SK-N-SH (cell line): ENCODE results near the gene LRRC15. TPM values are rescaled to one million over a fixed set of nuclear protein-coding genes. Genes with fewer than 3 reads are reported as not detected.

ENCODE experiments used
- CTCF ChIA-PET: fragments of 300-600, 350-600 bp; formaldehyde crosslinking; extraction: SDS; loops from one replicate; lab custom pipeline; 2021; lab: Yijun Ruan, JAX
- POLR2A ChIA-PET: fragments of 350-600 bp; sonication (Branson Sonifier 250); formaldehyde crosslinking; extraction: SDS; loops from one replicate; lab custom pipeline; 2020; ENCODE audit warnings: antibody characterized with exemption, inconsistent platforms; lab: Yijun Ruan, JAX
- DNase-seq: peaks from one replicate; pipeline ENCODE4 v3.0.0; 2012
- H2AFZ ChIP-seq: fragments of 200-600 bp; sonication (generic); 2 replicates; pipeline ENCODE4 v1.8.1; 2016; ENCODE audit warnings: antibody characterized with exemption, mild to moderate bottlenecking, low read depth
- H3F3A ChIP-seq: fragments of 200-600 bp; sonication (generic); replicated peaks from 2 replicates; pipeline ENCODE3; 2016; ENCODE audit warnings: antibody characterized with exemption, mild to moderate bottlenecking; ENCODE audit not compliant: insufficient read depth
- H3K27ac ChIP-seq, 2 experiments: fragments of 200-500 bp in 1 of 2; fragments of 200-600 bp in 1 of 2; sonication (Bioruptor generic) in 1 of 2; sonication (generic), shearing (Covaris generic) in 1 of 2; 2 replicates each; pipeline versions ENCODE4 v1.5.1 to v1.6.1; 2014 to 2016; ENCODE audit warnings: low read depth in 2 of 2, inconsistent platforms in 1 of 2, low read length in 1 of 2, mild to moderate bottlenecking in 1 of 2, mixed read lengths in 1 of 2
- H3K27me3 ChIP-seq: fragments of 200-600 bp; sonication (generic), shearing (Covaris generic); 2 replicates; pipeline ENCODE4 v1.6.1; 2016; ENCODE audit warnings: mixed run types; ENCODE audit not compliant: insufficient read depth
- H3K36me3 ChIP-seq, 2 experiments: fragments of 200-500 bp in 1 of 2; fragments of 200-600 bp in 1 of 2; sonication (Bioruptor generic) in 1 of 2; sonication (generic) in 1 of 2; replicated peaks in 1 of 2; 2 replicates each; pipeline versions ENCODE3 to v1.5.1; 2014 to 2016; ENCODE audit warnings: low read length in 1 of 2, mild to moderate bottlenecking in 1 of 2; ENCODE audit not compliant: insufficient read depth in 2 of 2, control insufficient read depth in 1 of 2
- H3K4me1 ChIP-seq, 2 experiments: fragments of 200-500 bp in 1 of 2; fragments of 200-600 bp in 1 of 2; sonication (Bioruptor generic) in 1 of 2; sonication (generic), shearing (Covaris generic) in 1 of 2; 2 replicates each; pipeline versions ENCODE4 v1.5.1 to v1.6.1; 2014 to 2016; ENCODE audit warnings: low read depth in 1 of 2, low read length in 1 of 2, mixed run types in 1 of 2; ENCODE audit not compliant: insufficient read depth in 2 of 2, control insufficient read depth in 1 of 2
- H3K4me2 ChIP-seq: fragments of 200-600 bp; sonication (generic), shearing (Covaris generic); 2 replicates; pipeline ENCODE4 v1.6.1; 2017; ENCODE audit warnings: mixed run types
- H3K4me3 ChIP-seq, 2 experiments: fragments of 200-500 bp in 1 of 2; fragments of 200-600 bp in 1 of 2; sonication (Bioruptor generic) in 1 of 2; sonication (generic), shearing (Covaris generic) in 1 of 2; 2 replicates each; pipeline versions ENCODE4 v1.5.1 to v1.8.1; 2014 to 2016; ENCODE audit warnings: low read depth in 2 of 2, inconsistent platforms in 1 of 2, low read length in 1 of 2, mild to moderate bottlenecking in 1 of 2, mixed read lengths in 1 of 2, moderate library complexity in 1 of 2
- H3K79me2 ChIP-seq: fragments of 200-600 bp; sonication (generic); 2 replicates; pipeline ENCODE4 v1.8.1; 2017; ENCODE audit warnings: mild to moderate bottlenecking; ENCODE audit not compliant: insufficient read depth
- H3K9ac ChIP-seq: fragments of 200-600 bp; sonication (generic); 2 replicates; pipeline ENCODE4 v1.6.1; 2017; ENCODE audit warnings: mixed run types
- H3K9me2 ChIP-seq: fragments of 200-600 bp; sonication (generic); 2 replicates; pipeline ENCODE4 v1.6.1; 2017; ENCODE audit warnings: mixed run types
- H3K9me3 ChIP-seq: fragments of 200-600 bp; sonication (generic); 2 replicates; pipeline ENCODE4 v1.6.1; 2017; ENCODE audit warnings: mixed run types, mild to moderate bottlenecking, moderate library complexity
- H4K20me1 ChIP-seq: fragments of 200-600 bp; sonication (generic); 2 replicates; pipeline ENCODE4 v1.6.1; 2017; ENCODE audit warnings: mild to moderate bottlenecking, mixed run types; ENCODE audit not compliant: insufficient read depth
- CHD2 ChIP-seq: fragments of 150-350 bp; IDR thresholded peaks from 2 replicates; pipeline ENCODE4 v1.6.1; 2018; ENCODE audit warnings: low read length; ENCODE audit not compliant: partially characterized antibody
- ELF1 ChIP-seq: IDR thresholded peaks from 2 replicates; pipeline ENCODE4 v1.4.0; 2012
- EZH2phosphoT487 ChIP-seq: fragments of 200-600 bp; sonication (generic); IDR thresholded peaks from 2 replicates; pipeline ENCODE4 v1.6.1; 2017; ENCODE audit warnings: low read depth, mixed run types, mild to moderate bottlenecking, antibody characterized with exemption, moderate library complexity, borderline replicate concordance
- FOXM1 ChIP-seq: IDR thresholded peaks from 2 replicates; pipeline ENCODE4 v1.4.0; 2012; ENCODE audit warnings: low read depth, mild to moderate bottlenecking
- JUND ChIP-seq: IDR thresholded peaks from 2 replicates; pipeline ENCODE4 v1.4.0; 2012
- MEF2A ChIP-seq: IDR thresholded peaks from 2 replicates; pipeline ENCODE4 v1.4.0; 2012; ENCODE audit warnings: low read depth, borderline replicate concordance
- NFIC ChIP-seq: IDR thresholded peaks from 2 replicates; pipeline ENCODE4 v1.4.0; 2012; ENCODE audit warnings: borderline replicate concordance
- NRF1 ChIP-seq: IDR thresholded peaks from 2 replicates; pipeline ENCODE4 v1.6.1; 2012; ENCODE audit warnings: low read depth, mild to moderate bottlenecking, low read length
- POLR2AphosphoS5 ChIP-seq: IDR thresholded peaks from 2 replicates; pipeline ENCODE4 v1.6.1; 2012; ENCODE audit warnings: low read depth, low read length
- RAD21 ChIP-seq: IDR thresholded peaks from 2 replicates; pipeline ENCODE4 v1.6.1; 2012; ENCODE audit warnings: mild to moderate bottlenecking, low read length
- RCOR1 ChIP-seq: fragments of 150-350 bp; IDR thresholded peaks from 2 replicates; pipeline ENCODE4 v1.6.1; 2017; ENCODE audit warnings: antibody characterized with exemption, low read length
- REST ChIP-seq: IDR thresholded peaks from 2 replicates; pipeline ENCODE4 v1.6.1; 2012; ENCODE audit warnings: mild to moderate bottlenecking, low read depth, low read length, moderate library complexity
- RFX5 ChIP-seq: IDR thresholded peaks from 2 replicates; pipeline ENCODE4 v1.6.1; 2012; ENCODE audit warnings: mild to moderate bottlenecking, improper control_type of control experiment, low read length
- RXRA ChIP-seq: IDR thresholded peaks from 2 replicates; pipeline ENCODE4 v1.4.0; 2012; ENCODE audit warnings: low read depth, mild to moderate bottlenecking, borderline replicate concordance
- TAF1 ChIP-seq: IDR thresholded peaks from 2 replicates; pipeline ENCODE4 v1.6.1; 2012; ENCODE audit warnings: low read depth, mild to moderate bottlenecking, low read length, moderate library complexity, borderline replicate concordance
- TCF12 ChIP-seq: IDR thresholded peaks from 2 replicates; pipeline ENCODE4 v1.4.0; 2012
- WGBS: methylation state at CpG from one replicate; pipeline ENCODE4 v1.1.6; 2017; ENCODE audit warnings: low lambda C conversion rate; 5-methylcytosine and 5-hydroxymethylcytosine counted together
- polyA plus RNA-seq, 3 experiments: library from polyadenylated mRNA; depleted of rRNA; stranded (reverse); fragments of >200 nt; gene quantifications; 2 replicates each; pipeline ENCODE4 v1.2.3, GENCODE V29; 2012
- TF ChIP-seq, protein P1 (sequence below): IDR thresholded peaks from 2 replicates; pipeline ENCODE4 v1.4.0; 2012; ENCODE audit warnings: low read depth

LRRC15 gene
- polyA plus RNA-seq, 1 of the 3 experiments (the other 2 are of a cell fraction): 0.02 TPM

- H3F3A ChIP-seq: peaks cover 6% of the 10 kb centered on the region
- H3K9ac ChIP-seq: no peak within 1 kb of the TSS
- H3K4me3 ChIP-seq: no peak within 1 kb of the TSS
- H4K20me1 ChIP-seq: no peaks in the 10 kb centered on the region
- no peaks in the 10 kb centered on the region for H3K36me3 ChIP-seq
- no peaks in the 10 kb centered on the region for H3K27me3 ChIP-seq
- TF ChIP-seq RAD21: no peak
- no peak for TF ChIP-seq MEF2A
- no peak for TF ChIP-seq EZH2phosphoT487
- no peak for TF ChIP-seq RXRA
- no peak for TF ChIP-seq POLR2AphosphoS5
- no peak for TF ChIP-seq RFX5
- no peak for TF ChIP-seq TAF1
- no peak for TF ChIP-seq TCF12
- TF ChIP-seq RCOR1: no peak
- TF ChIP-seq REST: no peak
- no peak for TF ChIP-seq NFIC
- TF ChIP-seq JUND: no peak
- no peak for TF ChIP-seq CHD2
- no peak for TF ChIP-seq NRF1
- no peak within 1 kb of the TSS for H2AFZ ChIP-seq
- H3K4me1 ChIP-seq: peaks cover 4 to 5% of the 10 kb centered on the region in 2 experiments; a peak in 2 of 4 replicates
- no peak for DNase-seq
- H3K27ac ChIP-seq: no peak within 1 kb of the TSS
- ChIA-PET POLR2A (no interaction called here), CTCF (interaction anchor here (1.2 to 3.5 kb wide), 6 partner anchors 9 to 56 kb away, joined by 3 to 14 read pairs (median 6); no protein-coding TSS in a partner anchor)
- H3K79me2 ChIP-seq: no peaks in the 10 kb centered on the region
- no peak within 1 kb of the TSS for H3K4me2 ChIP-seq
- no peaks in the 10 kb centered on the region for H3K9me2 ChIP-seq
- 95% methylated on average over 18 of the region's 24 CpGs for WGBS
- H3K9me3 ChIP-seq: no peaks in the 10 kb centered on the region
Observed at GRCh38 chr3:194351080-194351672, 18.4 kb downstream of the LRRC15 start, which contains the start of gene CPN2. CPN2 (minus strand) TSS chr3:194351328; CDS start chr3:194342702, 8,626 bp downstream.

DNA sequence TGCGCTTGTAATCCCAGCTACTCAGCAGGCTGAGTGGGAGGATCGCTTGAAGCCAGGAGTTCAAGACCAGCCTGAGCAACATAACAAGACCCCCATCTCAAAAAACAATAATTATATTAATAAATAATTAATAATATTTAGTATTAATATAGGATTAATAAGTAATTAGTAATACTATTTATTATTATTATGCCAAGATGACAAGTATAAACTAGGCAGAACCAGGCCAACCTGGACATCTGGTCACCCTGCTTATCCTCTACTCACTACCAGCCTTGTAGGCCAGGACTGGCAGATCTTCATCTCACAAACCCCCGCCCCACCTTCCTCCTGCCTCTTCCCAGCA, 18.8 kb downstream of the LRRC15 start:
- Histone ChIP-seq H3K9me3 (no peaks in the 10 kb centered on the region), H3K9me2 (no peaks in the 10 kb centered on the region), H3K27me3 (no peaks in the 10 kb centered on the region), H3K27ac (no peak overlapping the region), H3K4me3 (no peak overlapping the region), H3K4me2 (no peak overlapping the region), H3K4me1 (peaks cover 4 to 5% of the 10 kb centered on the region in 2 experiments; a peak in 2 of 4 replicates), H3K79me2 (no peaks in the 10 kb centered on the region), H2AFZ (no peak overlapping the region), H3K9ac (no peak overlapping the region), H3K36me3 (no peaks in the 10 kb centered on the region), H3F3A (peaks cover 6% of the 10 kb centered on the region), H4K20me1 (no peaks in the 10 kb centered on the region)
- DNase-seq: no peak
- CTCF ChIA-PET: interaction anchor here (0.9 to 3.5 kb wide), 7 partner anchors 9 to 56 kb away, joined by 3 to 14 read pairs (median 5); no protein-coding TSS in a partner anchor
- POLR2A ChIA-PET: no interaction called here
- WGBS: 77% methylated on average over 3 of the region's 3 CpGs
- TF ChIP-seq NFIC: no peak
- TF ChIP-seq CHD2: no peak
- TF ChIP-seq FOXM1: no peak
- TF ChIP-seq RXRA: no peak
- no peak for TF ChIP-seq REST
- no peak for TF ChIP-seq ELF1
- TF ChIP-seq, protein P1, sequence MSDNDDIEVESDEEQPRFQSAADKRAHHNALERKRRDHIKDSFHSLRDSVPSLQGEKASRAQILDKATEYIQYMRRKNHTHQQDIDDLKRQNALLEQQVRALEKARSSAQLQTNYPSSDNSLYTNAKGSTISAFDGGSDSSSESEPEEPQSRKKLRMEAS: no peak
